ENCODE measurements around the gene SPR. TPM values are rescaled to one million over a fixed set of nuclear protein-coding genes. Genes with fewer than 3 reads are reported as not detected.

SPR gene
- total and polyA plus RNA-seq, 9 of the 15 experiments (the other 6 are each of a cell fraction or from before 2014, with no cell fraction given), result 7.7 to 38.3 (median 26.3) TPM

GRCh38 chr2:72915907-72916742, 28.9 kb downstream of the SPR start (continued):
- TF ChIP-seq CBX8 (IDR thresholded peaks at IDR 0.05; ENCODE audit: borderline replicate concordance, extremely low read depth, low read depth, low read length, poor library complexity, severe bottlenecking) (no peak), ZNF407 (IDR thresholded peaks at IDR 0.05; ENCODE audit: low read depth) (no peak), E2F6 (IDR thresholded peaks at IDR 0.05; ENCODE audit: borderline replicate concordance in 1 of 2, extremely low read depth in 1 of 2, insufficient read depth in 1 of 2, insufficient read length in 1 of 2, low read depth in 1 of 2, low read length in 1 of 2, poor library complexity in 1 of 2, severe bottlenecking in 1 of 2) (peak in 1 of 2 experiments; percentile 62), ARNT (IDR thresholded peaks at IDR 0.05) (no peak), MITF (IDR thresholded peaks at IDR 0.05) (no peak), MTA3 (IDR thresholded peaks at IDR 0.05; ENCODE audit: borderline replicate concordance) (no peak), ZNF586 (CRISPR knock-in tag; conservative IDR thresholded peaks at IDR 0.05) (no peak), PCBP2 (IDR thresholded peaks at IDR 0.05; ENCODE audit: low read depth, low read length, poor library complexity, severe bottlenecking) (no peak), ZBTB7A (IDR thresholded peaks at IDR 0.05; ENCODE audit: borderline replicate concordance, control insufficient read depth, low read depth, low read length) (peak; percentile 47; the same call in 1 of the 2 replicates), WHSC1 (IDR thresholded peaks at IDR 0.05; ENCODE audit: low read length) (no peak), ZNF695 (CRISPR knock-in tag; IDR thresholded peaks at IDR 0.05) (no peak), KAT8 (IDR thresholded peaks at IDR 0.05; ENCODE audit: low read depth) (no peak)
- TF ChIP-seq, protein P1, sequence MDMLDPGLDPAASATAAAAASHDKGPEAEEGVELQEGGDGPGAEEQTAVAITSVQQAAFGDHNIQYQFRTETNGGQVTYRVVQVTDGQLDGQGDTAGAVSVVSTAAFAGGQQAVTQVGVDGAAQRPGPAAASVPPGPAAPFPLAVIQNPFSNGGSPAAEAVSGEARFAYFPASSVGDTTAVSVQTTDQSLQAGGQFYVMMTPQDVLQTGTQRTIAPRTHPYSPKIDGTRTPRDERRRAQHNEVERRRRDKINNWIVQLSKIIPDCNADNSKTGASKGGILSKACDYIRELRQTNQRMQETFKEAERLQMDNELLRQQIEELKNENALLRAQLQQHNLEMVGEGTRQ (CRISPR knock-in tag; IDR thresholded peaks at IDR 0.05), result 0 out of 2 replicates have a peak, but pooled peaks have one; percentile 10

Data from K562 (cell line).